PC-3 (cell line): ENCODE data around the gene IL4. TPM values are rescaled to one million over a fixed set of nuclear protein-coding genes. Genes with fewer than 3 reads are reported as not detected.

Source experiments
- ATAC-seq: fragments of 200-7000 bp; cut with Tn5 transposase; 2 replicates; pipeline ENCODE4 v1.9.1; 2020; ENCODE audit warnings: mild to moderate bottlenecking, moderate library complexity
- BruUV-seq: library from RNA; stranded (reverse); fragments of 400-500 nt; replicated peaks from 2 replicates; lab custom pipeline; 2021; lab: Mats Ljungman, UMichigan
- CTCF ChIA-PET: fragments of 300-600 bp; sonication (Branson Sonifier 250); formaldehyde crosslinking; loops from one replicate; lab custom pipeline; 2022; ENCODE audit warnings: antibody characterized with exemption; lab: Charles Lee
- POLR2A ChIA-PET: fragments of 300-600 bp; sonication (Branson Sonifier 250); formaldehyde crosslinking; loops from one replicate; lab custom pipeline; 2022; ENCODE audit warnings: antibody characterized with exemption; ENCODE audit not compliant: unreplicated experiment; lab: Charles Lee
- DNase-seq: peaks from one replicate; pipeline ENCODE4 v3.0.0-alpha.2; 2015
- H2AFZ ChIP-seq: fragments of 300-600 bp; sonication (generic); 2 replicates; pipeline ENCODE4 v1.6.0; 2016; ENCODE audit warnings: antibody characterized with exemption, low read length
- H3F3A ChIP-seq: fragments of 300-600 bp; sonication (generic); one replicate; pipeline ENCODE4 v1.6.0; 2017; ENCODE audit warnings: antibody characterized with exemption, low read length, control low read depth, mild to moderate bottlenecking; ENCODE audit not compliant: unreplicated experiment
- H3K27ac ChIP-seq: fragments of 300-600 bp; sonication (generic); 2 replicates; pipeline ENCODE4 v1.5.1; 2016; ENCODE audit warnings: mild to moderate bottlenecking, low read length
- H3K27me3 ChIP-seq: fragments of 300-600 bp; sonication (generic); 2 replicates; pipeline ENCODE4 v1.6.1; 2016; ENCODE audit warnings: low read length, mixed read lengths
- H3K36me3 ChIP-seq: fragments of 300-600 bp; sonication (generic); 2 replicates; pipeline ENCODE4 v1.6.1; 2016; ENCODE audit warnings: low read depth, mixed run types, low read length, mixed read lengths
- H3K4me1 ChIP-seq: fragments of 300-600 bp; sonication (generic); 2 replicates; pipeline ENCODE4 v1.5.1; 2016; ENCODE audit warnings: low read length; ENCODE audit not compliant: insufficient read depth
- H3K4me2 ChIP-seq: fragments of 300-600 bp; sonication (generic); 2 replicates; pipeline ENCODE4 v1.6.0; 2016; ENCODE audit warnings: low read length
- H3K4me3 ChIP-seq: fragments of 300-600 bp; sonication (generic); 2 replicates; pipeline ENCODE4 v1.5.1; 2016; ENCODE audit warnings: mild to moderate bottlenecking, low read length, mixed read lengths
- H3K79me2 ChIP-seq: fragments of 300-600 bp; sonication (generic); 2 replicates; pipeline ENCODE4 v1.6.1; 2017; ENCODE audit warnings: low read length, mixed read lengths
- H3K9ac ChIP-seq: fragments of 300-600 bp; sonication (generic); 2 replicates; pipeline ENCODE4 v1.6.0; 2016; ENCODE audit warnings: mild to moderate bottlenecking, low read length
- H3K9me2 ChIP-seq: fragments of 300-600 bp; sonication (generic); replicated peaks from 2 replicates; pipeline ENCODE4 v1.6.1; 2016; ENCODE audit warnings: mixed run types, low read length, mixed read lengths
- H3K9me3 ChIP-seq: fragments of 300-600 bp; sonication (generic); 2 replicates; pipeline ENCODE4 v1.6.1; 2016; ENCODE audit warnings: low read length, mixed read lengths
- H4K20me1 ChIP-seq: fragments of 300-600 bp; sonication (generic); 2 replicates; pipeline ENCODE4 v1.6.1; 2016; ENCODE audit warnings: low read length, mixed read lengths
- CTCF ChIP-seq: fragments of 300-600 bp; sonication (generic); conservative IDR thresholded peaks from 2 replicates; pipeline ENCODE4 v1.5.1; 2017; ENCODE audit warnings: antibody characterized with exemption, low read depth, mild to moderate bottlenecking, low read length
- EZH2 ChIP-seq: fragments of 300-600 bp; sonication (generic); IDR thresholded peaks from one replicate; pipeline ENCODE4 v1.6.1; 2017; ENCODE audit warnings: antibody characterized with exemption, mild to moderate bottlenecking, low read length; ENCODE audit not compliant: unreplicated experiment
- EZH2phosphoT487 ChIP-seq: fragments of 300-600 bp; sonication (generic); IDR thresholded peaks from 2 replicates; pipeline ENCODE4 v1.6.1; 2018; ENCODE audit warnings: mild to moderate bottlenecking, antibody characterized with exemption, low read length, borderline replicate concordance
- intact Hi-C: fragments of 100-400 bp; cut with micrococcal nuclease; formaldehyde crosslinking; loops from 2 replicates; pipeline ENCODE4 v1.9.0; 2023
- total RNA-seq: library from RNA; depleted of rRNA; stranded (reverse); fragments of >200 nt; gene quantifications from 2 replicates; pipeline ENCODE4 v1.2.3, GENCODE V29; 2014

Gene IL4
- total RNA-seq, 1 experiment from 2014 or later: not detected

GRCh38 chr5:132667761-132668705 lies 5.8 kb upstream of the IL4 start:
- Histone ChIP-seq H3K9me3 (no peaks in the 10 kb centered on the region), H3F3A (no peaks in the 10 kb centered on the region), H3K4me3 (no peak overlapping the region), H4K20me1 (no peaks in the 10 kb centered on the region), H2AFZ (no peak overlapping the region), H3K4me2 (no peak overlapping the region), H3K27me3 (no peaks in the 10 kb centered on the region), H3K79me2 (no peaks in the 10 kb centered on the region), H3K36me3 (no peaks in the 10 kb centered on the region), H3K4me1 (no peaks in the 10 kb centered on the region), H3K9me2 (no peaks in the 10 kb centered on the region), H3K9ac (no peak overlapping the region), H3K27ac (no peak overlapping the region)
- BruUV-seq: no TSS peak
- TF ChIP-seq EZH2: no peak
- no peak for TF ChIP-seq EZH2phosphoT487
- TF ChIP-seq CTCF: no peak
- ATAC-seq (no peak), DNase-seq (no peak)
- intact Hi-C loops: no loop called here
- CTCF ChIA-PET: no interaction called here
- POLR2A ChIA-PET: no interaction called here

- no peak for TF ChIP-seq EZH2phosphoT487
- no peak for TF ChIP-seq CTCF
- no peak for TF ChIP-seq EZH2
- no peaks in the 10 kb centered on the region for H3K36me3 ChIP-seq
- H3K4me2 ChIP-seq: no peak overlapping the region
- intact Hi-C loops: no loop called here
- no TSS peak for BruUV-seq
- no peaks in the 10 kb centered on the region for H3K9me3 ChIP-seq
- ATAC-seq: no peak
- no peak for DNase-seq
- no peaks in the 10 kb centered on the region for H3K27me3 ChIP-seq
- no peaks in the 10 kb centered on the region for H4K20me1 ChIP-seq
- no peak overlapping the region for H3K9ac ChIP-seq
- no peak overlapping the region for H3K4me3 ChIP-seq
- no peak overlapping the region for H2AFZ ChIP-seq
- no peak overlapping the region for H3K27ac ChIP-seq
- CTCF ChIA-PET: no interaction called here
- POLR2A ChIA-PET: no interaction called here
- no peaks in the 10 kb centered on the region for H3F3A ChIP-seq
- peaks cover 3% of the 10 kb centered on the region for H3K4me1 ChIP-seq
- no peaks in the 10 kb centered on the region for H3K79me2 ChIP-seq
- H3K9me2 ChIP-seq: no peaks in the 10 kb centered on the region
Observed at GRCh38 chr5:132668706-132669454, 4.9 kb upstream of the IL4 start.
